OCI-LY3 (cell line): ENCODE data around the gene ADAD2.

Source experiments
- EZH2phosphoT487 ChIP-seq: fragments of 200-600 bp; shearing (Covaris generic); IDR thresholded peaks from 2 replicates; pipeline ENCODE4 v1.6.1; 2018; ENCODE audit warnings: antibody characterized with exemption, mixed run types, low read depth
- TF ChIP-seq, protein P1 (sequence below): fragments of 200-600, 300-600 bp; sonication (generic); IDR thresholded peaks from 2 replicates; pipeline ENCODE4 v1.5.1; 2014; ENCODE audit warnings: antibody characterized with exemption, low read length, low read depth

DNA sequence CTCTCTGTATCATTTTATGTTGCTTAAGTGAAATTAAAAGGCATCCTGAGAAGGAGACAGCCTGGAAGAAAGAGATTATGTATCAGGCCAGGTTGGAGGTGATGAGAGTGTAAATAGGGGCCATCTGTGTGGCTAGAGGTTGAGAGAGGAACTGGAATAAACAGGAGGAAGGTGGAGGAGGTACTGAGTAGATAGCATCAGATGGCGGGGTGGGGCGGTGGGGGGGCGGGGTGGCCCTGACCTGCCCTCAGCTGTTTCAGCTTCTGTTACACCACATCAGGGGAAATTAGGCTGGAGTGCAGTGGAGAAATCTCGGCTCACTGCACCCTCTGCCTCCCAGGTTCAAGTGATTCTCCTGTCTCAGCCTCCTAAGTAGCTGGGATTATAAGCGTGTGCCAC is 55.7 kb downstream of the ADAD2 start:
- TF ChIP-seq, protein P1, sequence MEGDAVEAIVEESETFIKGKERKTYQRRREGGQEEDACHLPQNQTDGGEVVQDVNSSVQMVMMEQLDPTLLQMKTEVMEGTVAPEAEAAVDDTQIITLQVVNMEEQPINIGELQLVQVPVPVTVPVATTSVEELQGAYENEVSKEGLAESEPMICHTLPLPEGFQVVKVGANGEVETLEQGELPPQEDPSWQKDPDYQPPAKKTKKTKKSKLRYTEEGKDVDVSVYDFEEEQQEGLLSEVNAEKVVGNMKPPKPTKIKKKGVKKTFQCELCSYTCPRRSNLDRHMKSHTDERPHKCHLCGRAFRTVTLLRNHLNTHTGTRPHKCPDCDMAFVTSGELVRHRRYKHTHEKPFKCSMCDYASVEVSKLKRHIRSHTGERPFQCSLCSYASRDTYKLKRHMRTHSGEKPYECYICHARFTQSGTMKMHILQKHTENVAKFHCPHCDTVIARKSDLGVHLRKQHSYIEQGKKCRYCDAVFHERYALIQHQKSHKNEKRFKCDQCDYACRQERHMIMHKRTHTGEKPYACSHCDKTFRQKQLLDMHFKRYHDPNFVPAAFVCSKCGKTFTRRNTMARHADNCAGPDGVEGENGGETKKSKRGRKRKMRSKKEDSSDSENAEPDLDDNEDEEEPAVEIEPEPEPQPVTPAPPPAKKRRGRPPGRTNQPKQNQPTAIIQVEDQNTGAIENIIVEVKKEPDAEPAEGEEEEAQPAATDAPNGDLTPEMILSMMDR: no peak
- no peak for TF ChIP-seq EZH2phosphoT487
